Pulmonary artery endothelial cell (primary cell): ENCODE data around the gene COG5. TPM values are rescaled to one million over a fixed set of nuclear protein-coding genes. Genes with fewer than 3 reads are reported as not detected.

Source experiments
- DNase-seq: peaks from one replicate; pipeline ENCODE4 v3.0.0-alpha.2; 2011; ENCODE audit warnings: low read depth, low spot score
- total RNA-seq: library from RNA; depleted of rRNA; stranded (reverse); fragments of >200 nt; gene quantifications from 2 replicates; pipeline ENCODE4 v1.2.3, GENCODE V29; 2014

Gene COG5
- total RNA-seq, 1 donor from 2014 or later: 49.7 TPM

DNA sequence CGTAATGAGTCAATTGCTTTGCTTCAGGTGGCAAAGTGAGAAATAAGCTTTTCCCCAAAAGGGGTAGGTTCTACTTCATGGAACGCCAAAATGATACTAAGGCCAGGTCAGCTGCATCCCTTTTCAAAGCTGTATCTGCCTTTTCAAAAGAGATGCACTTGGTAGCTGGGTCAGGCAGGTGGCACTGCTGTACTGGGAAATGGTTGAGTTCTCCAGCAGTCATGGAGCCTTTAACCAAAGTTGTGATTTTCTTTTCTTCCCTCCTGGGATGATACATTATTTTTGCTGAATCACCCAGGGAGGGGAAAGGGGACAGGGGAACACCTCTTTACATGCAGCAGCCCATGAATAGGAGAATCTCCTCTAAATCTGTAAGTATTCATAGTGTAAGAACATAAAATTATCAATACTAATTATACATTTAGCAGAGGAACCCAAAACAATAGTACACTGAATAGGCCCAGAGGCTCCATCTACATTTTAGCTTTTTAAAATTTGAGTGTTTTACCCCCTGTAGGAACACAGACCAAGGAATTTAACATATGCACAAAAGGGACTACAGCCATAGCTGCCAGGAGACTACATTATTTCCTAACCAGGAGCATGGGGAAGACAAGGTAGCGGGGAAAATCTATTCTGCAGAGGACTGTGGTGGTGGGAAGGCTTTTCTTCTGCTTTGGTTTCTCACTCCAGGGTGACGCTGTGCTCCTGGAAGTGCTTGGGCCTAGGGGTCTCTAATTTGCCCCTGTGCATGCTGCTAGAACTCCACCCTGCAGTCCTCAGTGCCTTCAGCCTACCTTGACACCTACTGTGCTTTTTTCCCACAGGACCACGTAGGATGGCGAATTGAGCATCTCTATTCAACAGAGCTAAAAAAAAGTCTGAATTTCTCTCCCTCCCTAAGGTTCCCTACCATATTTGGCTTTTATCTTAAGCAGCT is 100.3 kb downstream of the COG5 start:
- DNase-seq: peak; percentile 37

DNA sequence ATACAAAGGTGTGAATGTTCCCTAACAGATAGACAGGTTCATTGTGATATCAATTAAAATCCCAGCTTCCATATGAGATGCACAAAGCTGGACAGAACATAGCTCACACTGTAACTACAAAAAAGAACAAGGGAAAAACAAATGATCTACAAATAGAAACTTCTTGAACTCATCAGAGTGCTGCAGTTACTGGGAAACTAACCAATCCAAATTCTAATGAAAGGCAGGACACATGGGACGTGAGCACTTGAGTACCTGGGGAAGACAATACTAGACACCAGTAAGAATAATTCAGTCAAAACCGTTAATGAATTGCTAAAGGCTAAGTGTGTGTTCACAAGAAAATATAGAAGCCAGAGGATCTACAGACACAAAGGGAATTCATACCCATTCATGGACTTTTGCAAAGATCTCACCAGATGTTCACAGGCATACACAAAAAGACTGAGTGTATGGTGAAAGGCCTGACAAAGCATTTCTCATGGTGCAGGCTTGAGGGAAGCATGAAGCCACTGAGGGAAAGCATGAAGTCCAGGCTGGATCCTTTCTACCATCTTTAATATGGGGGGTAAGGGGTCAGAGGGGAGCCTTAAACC is 101.7 kb downstream of the COG5 start:
- DNase-seq: no peak

DNA sequence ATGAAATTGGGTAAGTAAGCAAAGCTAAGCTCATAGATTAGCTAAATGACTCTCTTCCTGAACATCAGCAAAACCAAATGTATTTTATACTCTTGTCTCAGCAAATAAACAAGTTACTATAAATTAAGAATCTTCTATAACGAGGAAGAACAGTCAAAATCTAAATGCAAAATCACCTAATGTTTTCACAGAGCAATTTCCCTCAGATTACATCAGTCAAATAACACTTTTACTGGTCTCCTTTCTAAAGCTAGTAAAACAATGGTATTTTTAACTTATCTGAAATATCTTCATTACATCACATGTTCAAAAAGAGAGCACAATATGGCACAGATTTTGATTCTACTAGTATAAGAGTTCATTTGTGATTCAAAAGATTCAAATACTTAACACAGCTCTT is 110.3 kb downstream of the COG5 start:
- no peak for DNase-seq

DNA sequence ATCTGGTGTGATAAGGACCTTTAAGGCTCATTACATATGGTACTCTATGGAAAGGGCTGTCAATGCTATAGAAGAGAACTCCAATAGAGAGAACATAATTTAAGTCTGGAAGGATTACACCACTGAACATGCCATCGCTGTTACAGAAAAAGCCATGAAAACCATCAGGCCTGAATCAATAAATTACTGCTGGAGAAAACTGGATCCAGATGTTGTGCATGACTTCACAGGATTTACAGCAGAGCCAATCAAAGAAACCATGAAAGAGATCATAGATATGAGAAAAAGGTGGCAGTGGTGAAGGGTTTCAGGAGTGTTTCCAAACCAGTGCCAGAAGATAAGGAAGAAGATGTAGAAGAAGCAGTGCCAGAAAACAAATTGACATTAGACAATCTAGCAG is 112.8 kb downstream of the COG5 start:
- no peak for DNase-seq

DNA sequence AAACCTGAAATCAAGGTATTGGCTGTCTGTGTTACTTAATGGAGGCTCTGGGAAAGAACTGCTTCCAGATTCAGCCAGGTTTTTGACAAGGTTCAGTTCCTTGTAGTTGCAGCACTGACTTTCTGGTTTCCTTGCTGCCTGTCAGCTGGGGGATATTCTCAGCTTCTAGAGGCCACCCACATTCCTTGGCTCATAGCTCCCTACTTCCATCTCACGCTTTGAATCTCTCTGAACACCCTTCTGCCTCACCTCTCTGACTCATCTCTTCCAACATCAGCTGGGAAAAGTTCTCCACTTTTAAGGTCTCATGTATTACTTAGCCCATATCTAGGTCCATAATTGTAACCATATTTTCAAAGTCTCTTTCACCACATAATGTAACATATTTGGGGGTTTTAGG is 116.7 kb downstream of the COG5 start:
- DNase-seq: no peak

DNA sequence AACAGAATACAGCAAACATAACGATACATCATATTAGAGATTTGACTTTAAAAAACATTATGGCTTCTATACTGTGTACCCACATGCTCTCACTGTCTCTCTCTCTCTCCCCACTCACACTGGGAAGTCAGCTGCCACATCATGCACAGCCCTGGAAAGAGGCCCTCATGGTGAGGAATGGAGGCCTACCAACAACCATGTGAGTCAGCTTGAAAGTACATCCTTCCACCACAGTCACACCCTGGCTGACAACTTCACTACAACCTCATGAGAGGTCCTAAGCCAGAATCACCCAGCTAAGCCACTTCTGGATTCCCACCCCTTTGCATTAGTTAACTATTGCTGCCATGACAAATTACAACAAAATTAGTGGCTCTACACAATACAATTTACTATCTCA is 117.2 kb downstream of the COG5 start:
- DNase-seq: no peak

DNA sequence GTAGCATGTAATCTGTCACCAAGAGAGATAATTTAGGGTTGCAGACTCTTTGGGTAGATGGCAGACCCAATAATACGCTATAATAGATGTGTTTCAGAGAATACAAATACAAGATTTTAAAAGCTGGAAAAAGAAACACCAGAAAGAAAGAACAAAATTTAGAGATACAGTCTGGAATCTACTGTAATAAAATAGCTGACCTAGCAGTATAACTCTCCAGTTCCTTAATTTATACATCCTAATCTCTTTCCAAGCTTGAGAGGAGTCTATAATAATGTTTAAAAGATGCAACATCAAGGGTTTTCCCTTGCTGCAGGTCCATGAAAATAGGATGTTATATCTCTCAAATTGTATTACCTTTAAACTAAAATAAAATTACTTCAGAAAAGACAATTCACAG is 121.0 kb downstream of the COG5 start:
- no peak for DNase-seq

DNA sequence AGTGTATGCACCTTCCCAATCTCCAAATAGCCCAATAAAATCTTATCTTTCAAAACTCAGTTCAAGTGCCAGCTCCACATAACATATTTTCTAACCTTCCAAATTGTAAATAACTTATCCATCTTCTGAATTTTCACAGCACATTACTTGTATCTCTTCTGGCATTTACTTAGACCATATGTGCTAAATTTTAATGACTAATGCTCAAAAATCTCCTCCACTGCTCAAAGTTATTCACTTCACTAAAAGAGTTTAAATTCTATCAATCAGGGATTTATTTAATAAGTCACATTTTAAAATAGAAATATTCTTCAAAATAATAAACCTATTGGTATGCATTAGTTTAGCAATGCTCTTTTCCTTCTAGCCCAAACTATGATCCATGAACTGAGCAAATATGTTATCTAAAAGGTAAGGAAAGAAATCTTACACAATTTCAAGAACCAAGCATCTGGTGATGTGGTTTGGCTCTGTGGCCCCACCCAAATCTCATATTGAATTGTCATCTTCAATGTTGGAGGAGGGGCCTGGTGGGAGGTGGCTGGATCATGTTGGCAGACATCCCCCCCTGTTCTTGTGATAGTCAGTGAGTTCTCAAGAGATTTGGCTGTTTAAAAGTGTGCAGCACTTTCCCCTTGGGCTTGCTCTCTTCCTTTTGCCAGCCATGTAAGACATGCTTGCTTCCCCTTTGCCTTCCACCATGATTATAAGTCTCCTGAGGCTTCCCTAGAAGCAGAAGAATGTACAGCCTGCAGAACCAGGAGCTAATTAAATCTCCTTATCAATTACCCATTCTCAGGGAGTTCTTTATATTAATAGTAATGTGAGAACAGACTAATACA is 121.9 kb downstream of the COG5 start:
- no peak for DNase-seq

DNA sequence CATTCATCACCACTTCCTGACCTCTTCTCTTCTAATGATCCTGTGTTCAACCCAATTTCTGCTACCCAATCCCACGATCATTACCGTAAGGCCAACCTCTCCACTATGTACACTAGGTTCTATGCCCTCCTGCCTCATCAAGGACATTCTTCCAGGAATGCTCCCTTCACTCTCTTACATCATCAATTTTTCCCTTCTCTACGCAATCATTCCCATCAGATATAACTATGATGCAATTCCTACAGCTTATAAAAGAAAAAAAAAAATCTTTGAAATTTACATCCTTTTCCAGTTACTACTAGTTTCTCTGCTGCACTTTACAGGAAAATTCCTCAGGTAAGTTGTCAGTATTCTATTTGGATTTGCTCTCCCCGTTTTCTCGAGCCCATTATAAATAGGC is 124.7 kb downstream of the COG5 start:
- no peak for DNase-seq

DNA sequence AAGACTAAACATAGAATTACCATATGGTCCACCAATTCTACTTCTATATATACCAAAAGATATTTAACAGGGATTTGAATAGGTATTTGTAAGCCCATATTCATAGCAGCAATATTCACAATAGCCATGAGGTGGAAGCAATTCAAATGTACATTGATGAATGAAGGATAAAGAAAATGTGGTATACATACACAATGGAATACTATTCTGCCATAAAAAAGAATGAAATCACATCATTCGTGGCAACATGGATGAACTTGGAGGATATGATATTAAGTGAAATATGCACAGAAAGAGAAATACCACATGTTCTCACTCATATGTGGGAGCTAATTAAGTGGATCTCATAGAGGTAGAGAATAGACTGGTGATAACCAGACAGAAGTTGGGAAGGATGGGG is 128.0 kb downstream of the COG5 start:
- no peak for DNase-seq

DNA sequence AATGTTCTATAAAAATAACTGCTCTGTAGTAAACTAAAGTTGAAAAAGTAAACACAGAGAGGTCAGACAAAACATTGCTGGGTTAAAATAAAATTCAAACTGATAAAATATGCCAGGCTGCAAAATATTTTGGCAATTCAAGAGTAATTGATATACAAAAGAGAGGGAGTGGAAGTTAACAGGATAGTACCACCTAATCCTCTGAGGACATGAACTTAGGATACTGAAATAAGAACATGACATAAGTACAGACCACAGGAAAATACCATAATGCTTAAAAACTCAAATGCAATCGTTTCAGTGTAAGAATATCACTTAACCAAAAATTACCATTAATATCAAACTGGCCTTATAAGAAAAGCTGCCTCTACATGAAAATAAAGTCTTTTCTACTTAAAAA is 131.5 kb downstream of the COG5 start:
- DNase-seq: no peak

DNA sequence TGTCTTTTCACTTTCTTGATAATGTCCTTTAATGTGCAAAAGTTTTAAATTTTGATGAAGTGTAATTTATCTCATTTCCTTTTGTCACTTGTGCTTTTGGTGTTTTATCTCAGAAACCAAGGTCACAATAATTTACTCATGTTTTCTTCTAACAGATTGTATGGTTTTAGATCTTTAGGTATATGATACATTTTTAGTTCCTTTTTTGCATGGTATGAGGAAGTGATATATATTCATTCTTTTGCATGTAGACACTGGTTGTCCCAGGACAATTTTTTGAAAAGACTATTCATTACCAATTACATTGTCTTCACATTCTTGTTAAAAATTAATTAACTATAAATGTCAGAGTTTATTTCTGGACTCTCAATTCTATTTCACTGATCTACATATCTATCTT is 133.7 kb downstream of the COG5 start:
- DNase-seq: no peak

DNA sequence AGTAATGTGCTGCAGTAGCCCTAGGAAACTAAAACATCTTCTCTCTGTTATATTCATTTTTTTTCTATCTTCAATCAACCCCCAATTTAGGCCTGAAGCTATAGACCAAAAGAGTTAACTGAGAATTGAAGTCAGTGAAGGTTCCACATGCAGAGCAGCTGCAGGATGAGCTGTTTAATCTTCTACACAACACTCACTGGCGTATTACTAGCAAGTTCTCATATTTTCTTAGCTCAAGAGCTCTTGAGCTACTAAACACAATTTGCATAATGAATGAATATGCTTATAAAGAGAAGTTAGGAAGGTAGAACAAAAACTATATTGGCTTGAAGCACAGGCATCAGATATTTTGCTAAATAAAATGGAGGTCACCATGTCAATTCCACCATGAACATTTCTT is 135.1 kb downstream of the COG5 start:
- no peak for DNase-seq

DNA sequence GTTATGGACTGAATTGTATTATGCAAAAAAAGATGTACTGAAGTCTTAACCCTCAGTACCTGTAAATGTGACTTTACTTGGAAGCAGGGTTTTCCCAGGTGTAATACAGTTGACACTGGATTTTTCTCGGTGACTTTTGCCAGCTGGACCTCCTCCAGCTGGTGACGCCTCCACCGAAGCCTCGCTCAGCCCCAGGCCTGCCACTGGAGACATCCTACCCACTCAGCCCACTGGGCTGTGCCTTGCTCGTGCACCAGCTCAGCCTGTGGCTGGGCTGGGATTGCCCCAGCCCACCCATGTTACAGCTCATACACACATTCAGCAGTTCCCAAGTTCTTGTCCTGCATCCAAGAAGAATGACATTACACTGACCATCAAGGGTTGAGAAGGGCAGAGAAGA is 136.3 kb downstream of the COG5 start:
- DNase-seq: no peak

DNA sequence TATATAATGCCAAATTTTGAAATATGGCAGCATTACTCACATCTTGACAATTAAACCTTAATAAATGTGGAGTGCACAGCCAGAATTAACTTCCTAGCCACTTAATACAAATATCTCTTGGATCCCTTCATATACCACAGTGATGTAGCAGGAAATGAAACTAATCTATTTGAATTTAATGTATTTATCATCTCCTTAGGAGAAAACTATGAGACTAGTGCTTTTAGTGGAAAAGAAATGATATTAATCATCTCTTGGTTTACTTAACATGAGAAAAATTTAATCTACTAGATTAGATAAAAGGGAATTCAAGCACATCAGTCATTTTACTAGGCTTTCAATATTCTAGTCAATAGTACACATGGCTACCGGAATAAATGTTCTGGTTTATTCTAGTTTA is 149.5 kb downstream of the COG5 start:
- DNase-seq: no peak

DNA sequence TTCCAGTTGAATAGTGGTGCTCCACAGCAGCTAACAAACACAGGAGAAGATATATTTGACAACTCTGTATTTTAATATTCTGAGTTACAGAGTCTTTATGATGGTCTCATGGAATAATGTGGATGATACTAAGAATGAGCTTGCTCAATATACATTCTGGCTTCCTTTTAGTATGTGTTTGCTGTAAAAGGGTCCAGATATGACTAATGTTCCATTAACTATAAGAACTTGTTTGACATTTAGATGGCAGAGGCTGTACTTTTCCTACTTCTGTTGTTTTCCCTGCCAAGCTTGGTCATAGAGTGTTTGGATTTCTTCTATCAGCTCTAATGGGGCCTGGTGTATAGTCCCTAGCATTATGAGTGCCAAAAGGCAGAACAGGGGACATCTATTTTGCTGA is 155.4 kb downstream of the COG5 start:
- DNase-seq: no peak

DNA sequence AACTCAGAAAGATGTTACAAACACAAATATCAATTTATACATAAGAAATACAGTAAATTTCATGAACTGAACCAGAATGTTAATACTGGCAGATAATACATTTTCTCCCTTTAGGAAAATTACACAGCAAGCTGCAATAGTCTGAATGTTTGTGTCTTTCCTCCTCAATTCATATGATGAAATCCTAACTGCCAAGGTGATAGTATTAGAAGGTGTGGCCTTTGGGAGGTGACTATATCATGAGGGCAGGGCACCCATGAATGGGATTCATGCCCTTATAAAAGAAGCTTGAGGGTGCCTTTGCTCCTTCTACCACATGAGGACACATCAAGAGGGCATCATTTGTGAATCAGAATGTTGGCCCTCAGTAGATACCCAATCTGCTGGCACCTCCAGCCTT is 158.2 kb downstream of the COG5 start:
- no peak for DNase-seq

DNA sequence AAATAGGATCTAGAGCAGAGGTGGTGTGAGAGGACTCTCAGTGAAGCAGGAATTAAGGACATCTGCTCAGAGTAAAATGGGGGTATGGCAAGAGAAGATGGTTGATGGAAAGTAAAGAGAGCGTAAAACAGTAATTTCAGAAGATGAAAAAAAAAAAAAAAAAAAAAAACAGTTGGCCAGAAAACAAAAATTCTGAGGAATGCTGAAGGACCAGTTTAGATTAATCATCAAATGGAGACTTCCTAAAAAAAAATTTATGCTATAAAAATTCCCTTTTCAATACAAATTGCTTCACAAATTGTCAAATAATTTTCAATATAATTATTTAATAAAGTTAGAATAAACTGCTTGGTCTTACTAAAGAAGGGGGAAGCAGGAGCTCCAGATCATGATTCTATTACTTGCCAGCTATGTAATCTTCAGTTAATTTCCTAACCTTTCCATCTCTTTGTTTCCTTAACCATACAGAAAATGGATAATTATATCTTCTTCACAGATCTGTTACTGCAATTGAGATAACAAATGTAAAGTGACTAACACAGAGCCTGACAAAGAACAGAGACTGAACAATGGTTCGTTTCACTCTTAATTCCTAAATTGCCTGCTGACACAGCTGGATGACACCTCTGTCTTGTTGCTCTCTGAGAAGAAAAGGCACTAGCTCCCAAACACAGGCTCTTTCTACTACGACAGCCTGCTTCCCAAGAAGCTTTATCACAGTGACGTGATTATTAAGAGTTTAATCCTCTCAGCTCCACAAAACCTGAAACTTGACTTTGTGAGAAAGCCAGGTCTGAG is 158.8 kb downstream of the COG5 start:
- no peak for DNase-seq

DNA sequence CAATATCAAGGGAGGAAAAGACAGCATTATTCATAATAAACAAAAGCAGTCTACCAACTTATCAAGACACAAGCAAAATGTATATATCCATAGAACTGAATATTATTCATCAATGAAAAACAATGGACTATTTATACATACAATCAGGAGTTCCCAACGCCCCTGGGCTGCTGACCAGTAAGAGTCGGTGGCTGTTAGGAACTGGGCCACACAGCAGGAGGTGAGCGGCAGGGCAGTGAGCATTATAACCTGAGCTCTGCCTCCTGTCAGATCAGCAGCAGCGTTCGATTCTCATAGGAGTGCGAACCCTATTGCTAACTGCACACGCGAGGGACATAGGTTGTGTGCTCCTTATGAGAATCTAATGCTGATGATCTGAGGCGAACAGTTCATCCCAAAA is 165.6 kb downstream of the COG5 start:
- DNase-seq: no peak

DNA sequence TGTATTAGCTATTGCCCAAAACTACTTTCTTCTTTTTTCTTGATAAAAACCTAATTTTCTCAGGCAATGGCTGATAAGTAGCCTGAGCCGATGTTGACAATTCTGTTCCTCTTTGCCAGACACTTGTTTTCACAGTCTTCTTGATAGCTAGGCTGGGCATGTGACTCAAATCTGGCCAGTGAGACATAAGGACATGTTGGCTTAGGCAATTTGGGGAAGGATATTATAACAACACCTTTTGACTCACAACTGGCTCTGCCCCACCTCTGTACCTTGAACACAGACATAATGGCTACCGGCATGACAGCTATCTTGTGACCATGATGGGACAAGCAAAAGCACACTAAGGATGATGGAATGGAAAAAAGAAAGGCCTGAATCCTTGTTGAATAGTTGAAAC is 166.7 kb downstream of the COG5 start:
- no peak for DNase-seq

DNA sequence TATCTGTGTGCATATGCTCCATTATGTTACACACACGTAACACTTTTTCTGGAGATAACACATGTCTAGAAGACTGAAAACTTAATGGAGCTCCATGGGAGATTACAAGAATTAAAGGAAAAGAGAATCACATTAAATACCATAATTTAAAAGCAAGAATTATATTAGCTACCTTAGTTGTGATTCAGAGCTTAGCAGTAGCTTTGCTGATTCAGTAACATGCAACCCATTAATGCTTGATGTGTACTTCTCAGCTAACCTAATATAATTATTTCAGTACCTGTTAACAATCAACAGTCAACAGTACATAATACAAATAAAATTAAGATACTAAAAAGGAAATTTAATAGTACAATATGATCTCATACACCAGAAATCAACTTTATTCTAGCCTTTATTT is 167.6 kb downstream of the COG5 start:
- no peak for DNase-seq
